GM18909 (cell line): ENCODE results near the gene SLC25A17.
"Not testable (repeated sequence)": the region's sequence is repeated elsewhere in the genome, so short reads cannot be mapped to it uniquely, and the experiment has no call there.

Experiments
- ATAC-seq: cut with Tn5 transposase; IDR thresholded peaks from one replicate; pipeline ENCODE4 v1.9.1; 2021; ENCODE audit warnings: mild to moderate bottlenecking; ENCODE audit not compliant: unreplicated experiment, poor library complexity

The SLC25A17 gene

GRCh38 chr22:40758851-40759250 is 60.3 kb downstream of the SLC25A17 start:
- ATAC-seq: not testable (repeated sequence)

DNA sequence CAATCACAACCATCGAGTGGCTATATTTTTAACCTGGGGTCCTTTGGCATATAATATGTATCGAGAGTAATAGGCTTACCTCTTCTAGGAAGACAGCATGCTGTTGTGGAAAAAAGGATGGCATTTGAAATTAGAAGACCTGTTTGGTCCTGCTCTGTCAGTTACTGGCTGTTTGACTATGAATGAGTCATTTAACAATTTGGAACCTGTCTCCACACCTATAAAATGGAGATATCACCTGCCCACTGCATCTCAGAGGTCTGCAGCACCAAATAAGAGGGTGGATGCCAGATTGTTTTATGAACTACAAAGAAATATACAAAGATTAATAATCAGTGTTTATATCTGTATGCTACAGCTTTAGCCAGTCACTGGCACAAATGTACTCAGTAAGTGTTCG is 60.8 kb downstream of the SLC25A17 start:
- ATAC-seq: no peak

DNA sequence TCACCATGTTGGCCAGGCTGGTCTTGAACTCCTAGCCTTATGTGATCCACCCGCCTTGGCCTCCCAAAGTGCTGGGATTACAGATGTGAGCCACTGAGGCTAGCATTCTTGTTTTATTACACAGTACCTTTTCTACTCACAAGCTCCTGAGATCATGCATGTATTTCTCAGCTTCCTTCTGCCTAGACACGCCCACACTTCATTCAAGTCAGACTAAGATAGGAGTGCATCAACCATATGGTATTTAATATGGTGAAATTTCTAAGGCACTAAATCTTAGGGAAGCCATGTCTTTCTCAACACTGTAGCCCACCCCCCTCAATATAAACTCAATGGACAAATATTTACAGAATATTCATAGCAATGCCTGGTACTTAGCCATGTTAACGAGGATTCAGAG is 62.1 kb downstream of the SLC25A17 start:
- ATAC-seq: no peak

GRCh38 chr22:40753114-40753513 is 66.0 kb downstream of the SLC25A17 start:
- no peak for ATAC-seq

GRCh38 chr22:40751250-40751649 is 67.9 kb downstream of the SLC25A17 start:
- no peak for ATAC-seq

DNA sequence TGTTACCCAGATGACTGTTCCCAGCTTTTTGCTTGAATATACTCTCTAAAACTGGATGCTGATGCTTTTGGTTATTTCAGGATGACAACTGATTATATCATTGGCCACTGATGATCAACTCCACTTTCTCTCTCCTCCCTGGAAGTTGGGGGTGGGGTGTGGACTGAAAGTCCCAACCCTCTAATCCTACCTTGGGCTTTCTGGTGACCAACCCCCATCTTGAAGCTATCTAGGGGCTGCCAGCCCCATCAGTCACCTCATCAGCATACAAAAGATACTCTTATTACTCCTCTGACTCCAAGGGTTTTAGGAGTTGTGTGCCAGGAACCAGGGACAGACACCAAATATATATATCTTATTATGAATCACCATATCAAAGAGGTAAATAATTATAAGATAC is 69.3 kb downstream of the SLC25A17 start:
- no peak for ATAC-seq

GRCh38 chr22:40748388-40749355 is 70.5 kb downstream of the SLC25A17 start:
- no peak for ATAC-seq

- ATAC-seq: no peak
These were observed 71.8 kb downstream of the SLC25A17 start for GRCh38 chr22:40747361-40747760.

- ATAC-seq: no peak
These were observed 72.5 kb downstream of the SLC25A17 start for GRCh38 chr22:40746428-40747220.

- ATAC-seq: no peak
These were observed 75.4 kb downstream of the SLC25A17 start for GRCh38 chr22:40743768-40744167.

DNA sequence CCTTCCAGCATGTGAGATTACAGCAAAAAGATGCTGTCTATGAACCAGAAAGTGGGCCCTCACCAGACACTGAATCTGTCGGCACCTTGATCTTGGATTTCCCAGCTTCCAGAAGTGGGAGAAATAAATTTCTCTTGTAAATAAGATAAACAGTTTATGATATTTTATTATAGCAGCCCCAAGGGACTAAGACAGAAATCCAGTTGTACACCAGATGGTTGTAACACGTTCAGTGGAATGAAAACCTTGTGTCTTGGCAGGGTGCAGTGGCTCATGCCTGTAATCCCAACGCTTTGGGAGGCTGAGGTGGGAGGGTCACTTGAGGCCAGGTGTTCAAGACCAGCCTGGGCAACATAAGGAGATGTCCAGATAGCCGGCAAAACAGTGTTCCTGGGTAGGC is 78.0 kb downstream of the SLC25A17 start:
- no peak for ATAC-seq

DNA sequence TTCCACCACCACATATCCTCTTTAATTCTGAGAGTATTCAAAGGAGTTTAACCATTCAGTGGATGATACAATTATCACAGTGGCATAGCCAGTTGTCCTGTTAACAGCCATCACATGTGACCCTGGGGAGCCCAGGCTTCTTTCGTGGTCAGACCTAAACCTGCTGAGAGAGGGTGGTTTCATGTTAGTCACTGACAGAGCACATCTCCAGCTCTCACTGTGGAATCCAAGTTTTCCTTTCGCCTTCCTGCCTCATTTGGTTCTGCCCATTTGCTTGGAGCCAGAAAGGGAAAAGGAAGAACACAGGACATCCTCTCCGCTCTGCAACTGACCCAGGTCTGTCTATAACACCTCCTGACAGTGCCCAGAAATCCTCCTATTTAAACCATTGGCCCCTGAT is 79.4 kb downstream of the SLC25A17 start:
- no peak for ATAC-seq

- ATAC-seq: no peak
These were observed 85.2 kb downstream of the SLC25A17 start for GRCh38 chr22:40733919-40734318.

- ATAC-seq: no peak
These were observed 86.2 kb downstream of the SLC25A17 start for GRCh38 chr22:40732999-40733292.

- no peak for ATAC-seq
These were observed 89.9 kb downstream of the SLC25A17 start for GRCh38 chr22:40729284-40729683.

- no peak for ATAC-seq
These were observed 90.4 kb downstream of the SLC25A17 start for GRCh38 chr22:40728731-40729189.

- no peak for ATAC-seq
These were observed 91.1 kb downstream of the SLC25A17 start for GRCh38 chr22:40727964-40728615.

GRCh38 chr22:40727070-40727963 is 91.8 kb downstream of the SLC25A17 start:
- no peak for ATAC-seq

DNA sequence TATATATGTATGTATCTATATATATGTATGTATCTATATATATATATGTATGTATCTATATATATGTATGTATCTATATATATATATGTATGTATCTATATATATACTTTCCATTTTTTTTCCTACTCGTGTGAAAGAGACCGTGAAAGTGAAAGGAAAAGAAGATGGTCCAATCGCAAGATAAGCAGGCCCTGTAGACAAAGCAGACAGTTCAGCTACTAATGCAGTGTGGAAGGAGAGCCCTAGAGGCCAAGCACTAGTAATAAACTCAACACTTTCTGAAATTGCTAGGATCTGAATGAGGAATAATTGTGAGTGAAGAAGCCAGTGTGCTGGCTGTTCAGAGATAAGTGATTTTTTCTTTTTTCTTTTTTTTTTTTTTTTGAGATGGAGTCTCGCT is 92.6 kb downstream of the SLC25A17 start:
- no peak for ATAC-seq

GRCh38 chr22:40723396-40723933 is 95.7 kb downstream of the SLC25A17 start:
- no peak for ATAC-seq
